A549 treated with CpdA at 1 μM for 4 hours (cell line): Measurements from ENCODE around the gene MIER1. TPM values are rescaled to one million over a fixed set of nuclear protein-coding genes. Genes with fewer than 3 reads are reported as not detected.

Experiments
- total RNA-seq: library from RNA; stranded (reverse); fragments of 200-300 nt; extraction: Qiagen RNA extraction; gene quantifications from 5 replicates; pipeline ENCODE4 v1.2.3, GENCODE V29; 2022; ENCODE audit warnings: low read depth

MIER1 gene
- 9.2 to 16.4 TPM (median 9.9 TPM) in 5 replicates for total RNA-seq

DNA sequence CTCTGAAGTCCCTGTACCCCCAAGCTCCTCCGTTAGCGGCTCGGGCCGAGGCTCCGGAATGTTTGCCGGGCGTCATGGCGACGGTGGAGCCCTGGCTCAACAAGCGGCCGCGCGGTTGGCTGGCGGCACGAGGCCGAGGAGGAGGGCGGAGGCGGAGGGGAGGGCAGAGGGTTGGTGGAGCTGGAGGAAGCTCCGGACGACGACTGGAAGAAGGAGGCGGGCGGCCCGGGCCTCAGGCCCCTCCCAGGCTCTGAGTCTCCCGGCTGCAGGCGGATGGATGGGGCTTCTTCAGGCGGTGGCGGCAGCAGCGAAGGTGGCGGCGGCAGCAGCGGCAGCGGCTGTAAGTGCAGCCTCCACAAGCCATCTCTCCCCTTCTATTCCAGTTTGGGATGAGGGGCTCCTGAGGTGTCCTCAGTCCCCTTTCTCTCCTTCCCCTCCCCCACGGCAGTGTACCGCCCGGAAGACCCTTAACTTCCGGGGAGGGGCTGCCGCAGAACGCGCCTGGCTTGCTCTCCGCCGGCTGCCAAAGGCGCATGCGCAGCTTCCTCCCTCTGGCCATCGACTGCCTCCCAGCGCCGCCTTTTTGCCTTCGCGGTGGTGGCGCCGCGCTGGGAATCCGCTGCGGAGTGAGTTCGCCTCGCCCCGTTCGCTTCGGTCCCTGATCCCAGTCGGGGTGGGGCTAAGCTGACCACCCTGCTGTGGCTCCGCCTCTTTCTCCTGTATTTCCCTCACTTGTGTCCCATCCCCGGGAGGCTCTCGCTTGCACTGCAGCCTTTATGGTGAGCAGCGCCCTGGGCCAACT, at the start of gene MIER1, which contains the start of gene DNAI4:
Gene MIER1, plus strand, starts transcription at position 235 of the 802 bp plus-strand sequence. Its CDS starts 39 bp downstream, at position 274.
Gene DNAI4, minus strand, starts transcription at position 101 of the 802 bp plus-strand sequence. Its CDS starts 25 bp downstream, at position 76.

Other genes with a start within 250 kb of the MIER1 start
- not detected in 5 replicates for gene DYNLT5, start 172.5 kb upstream of the MIER1 start, total RNA-seq
- not detected in 5 replicates for gene INSL5, start 123.7 kb upstream of the MIER1 start, total RNA-seq
- 0.31 to 1.5 TPM (median 0.47 TPM) in 5 replicates for gene DNAI4, start 134 bp upstream of the MIER1 start, total RNA-seq
- gene SLC35D1, start 129.2 kb downstream of the MIER1 start, total RNA-seq: 6.1 to 7.9 TPM (median 6.7 TPM) in 5 replicates
- not detected in 5 replicates for gene C1orf141, start 210.0 kb downstream of the MIER1 start, total RNA-seq
- gene IL23R, start 241.5 kb downstream of the MIER1 start, total RNA-seq: not detected in 5 replicates